K562 (cell line): Measurements from ENCODE around the gene PLCB4. TPM values are rescaled to one million over a fixed set of nuclear protein-coding genes. Genes with fewer than 3 reads are reported as not detected.

Source experiments
- ATAC-seq: fragments of 200-7000 bp; cut with Tn5 transposase; 3 replicates; pipeline ENCODE4 v1.9.1; 2020; ENCODE audit warnings: moderate library complexity
- BruUV-seq: library from RNA; stranded (reverse); fragments of 400-500 nt; replicated peaks from 2 replicates; lab custom pipeline; 2021; lab: Mats Ljungman, UMichigan
- CTCF ChIA-PET: fragments of 300-600 bp; formaldehyde crosslinking; extraction: SDS; loops from one replicate; lab custom pipeline; 2021; ENCODE audit warnings: low intra/inter-chr PET ratio; lab: Yijun Ruan, JAX
- POLR2A ChIA-PET: fragments of 300-600, 350-650 bp; sonication (Branson Sonifier 250); formaldehyde crosslinking; extraction: SDS; loops from one replicate; lab custom pipeline; 2021; ENCODE audit warnings: antibody characterized with exemption, inconsistent platforms; lab: Yijun Ruan, JAX
- DNase-seq, 4 experiments: peaks; one replicate each; pipeline versions ENCODE4 v3.0.0 to v3.0.0-alpha.2; 2011 to 2018; ENCODE audit warnings: low spot score in 3 of 4, mixed read lengths in 3 of 4; ENCODE audit errors: extremely low read depth in 1 of 4
- FAIRE-seq: peaks from 2 replicates; lab custom pipeline; 2011; peaks lifted over from hg19 to GRCh38; lab: Jason Lieb, UNC
- H2AFZ ChIP-seq: 2 replicates; pipeline ENCODE4 v1.6.0; 2011; ENCODE audit warnings: low read depth, low read length, control low read depth, inconsistent platforms
- H3K27ac ChIP-seq: fragments of 200-600 bp; 3 replicates; pipeline ENCODE4 v1.8.0; 2011; ENCODE audit warnings: low read depth, mild to moderate bottlenecking, control low read depth, inconsistent platforms, low read length, moderate library complexity, mixed read lengths; ENCODE audit errors: extremely low read depth
- H3K27me3 ChIP-seq, 2 experiments: fragments of 300-600 bp in 1 of 2; 2 replicates in 1 of 2; 3 replicates in 1 of 2; pipeline versions ENCODE4 v1.6.0 to v1.8.0; 2011; ENCODE audit warnings: inconsistent platforms in 2 of 2, low read length in 2 of 2, mild to moderate bottlenecking in 1 of 2, mixed read lengths in 1 of 2, moderate library complexity in 1 of 2; ENCODE audit not compliant: control insufficient read depth in 2 of 2, insufficient read depth in 2 of 2
- H3K36me3 ChIP-seq: fragments of 300-600 bp; 3 replicates; pipeline ENCODE4 v1.8.0; 2011; ENCODE audit warnings: mild to moderate bottlenecking, low read length, inconsistent platforms; ENCODE audit not compliant: control insufficient read depth, insufficient read depth
- H3K4me1 ChIP-seq, 2 experiments: fragments of 200-600 bp in 1 of 2; replicated peaks in 1 of 2; 2 replicates in 1 of 2; 3 replicates in 1 of 2; pipeline versions ENCODE4 v1.5.1 to v1.8.0; 2011; ENCODE audit warnings: inconsistent platforms in 2 of 2, low read length in 2 of 2, mild to moderate bottlenecking in 1 of 2, mixed read lengths in 1 of 2, moderate library complexity in 1 of 2; ENCODE audit not compliant: control insufficient read depth in 2 of 2, insufficient read depth in 2 of 2
- H3K4me2 ChIP-seq: 2 replicates; pipeline ENCODE4 v1.6.1; 2011; ENCODE audit warnings: low read length, control low read depth, inconsistent platforms, mixed read lengths; ENCODE audit not compliant: insufficient read depth
- H3K4me3 ChIP-seq: fragments of 200-600 bp; sonication (generic), shearing (Covaris generic); 2 replicates; pipeline ENCODE4 v1.5.1; 2016; ENCODE audit warnings: control low read depth, inconsistent platforms
- H3K79me2 ChIP-seq: fragments of 200-600 bp; 3 replicates; pipeline ENCODE4 v1.8.0; 2011; ENCODE audit warnings: low read length, inconsistent platforms; ENCODE audit not compliant: control insufficient read depth, insufficient read depth
- H3K9ac ChIP-seq, 2 experiments: 2 replicates each; pipeline versions ENCODE4 v1.6.0 to v1.6.1; 2011; ENCODE audit warnings: low read depth in 2 of 2, low read length in 2 of 2, control low read depth in 1 of 2, inconsistent platforms in 1 of 2, mild to moderate bottlenecking in 1 of 2, mixed read lengths in 1 of 2; ENCODE audit not compliant: insufficient read depth in 1 of 2
- H3K9me1 ChIP-seq: one replicate; pipeline ENCODE4 v1.6.0; 2011; ENCODE audit warnings: inconsistent platforms, mild to moderate bottlenecking, low read length, moderate library complexity; ENCODE audit not compliant: control insufficient read depth, insufficient read depth
- H3K9me3 ChIP-seq: replicated peaks from 2 replicates; pipeline ENCODE4 v1.5.1; 2011; ENCODE audit warnings: low read depth, low read length, inconsistent platforms; ENCODE audit not compliant: control insufficient read depth, insufficient read depth
- H4K20me1 ChIP-seq: replicated peaks from 2 replicates; pipeline ENCODE4 v1.6.1; 2011; ENCODE audit warnings: low read length, inconsistent platforms, mixed read lengths; ENCODE audit not compliant: control insufficient read depth, insufficient read depth
- CBFB ChIP-seq: sonication (generic); formaldehyde crosslinking; IDR thresholded peaks from 2 replicates; pipeline ENCODE4 v1.4.0; 2020; ENCODE audit warnings: mild to moderate bottlenecking, missing genetic modification reagents
- CBX5 ChIP-seq: IDR thresholded peaks from 2 replicates; pipeline ENCODE4 v1.6.1; 2014; ENCODE audit warnings: low read depth, borderline replicate concordance
- ETS2 ChIP-seq: IDR thresholded peaks from 2 replicates; pipeline ENCODE4 v1.6.1; 2016; ENCODE audit warnings: borderline replicate concordance, missing genetic modification characterization, mild to moderate bottlenecking, moderate library complexity, missing compliant biosample characterization; ENCODE audit not compliant: poor library complexity, severe bottlenecking
- HDAC3 ChIP-seq: fragments of 450-650 bp; IDR thresholded peaks from 2 replicates; pipeline ENCODE4 v1.6.1; 2018; ENCODE audit warnings: borderline replicate concordance, mild to moderate bottlenecking, moderate library complexity; ENCODE audit not compliant: partially characterized antibody
- KAT2B ChIP-seq: IDR thresholded peaks from one replicate; pipeline ENCODE4 v1.6.1; 2012; ENCODE audit warnings: low read depth, mild to moderate bottlenecking, control low read depth, inconsistent platforms, low read length, moderate library complexity
- MBD2 ChIP-seq: sonication (generic); IDR thresholded peaks from 2 replicates; pipeline ENCODE4 v1.6.1; 2016; ENCODE audit warnings: low read depth, borderline replicate concordance
- TFAM ChIP-seq: fragments of 250-450 bp; sonication (Bioruptor Pico); conservative IDR thresholded peaks from 2 replicates; pipeline ENCODE4 v1.5.0; 2021; ENCODE audit warnings: mild to moderate bottlenecking, moderate library complexity
- ZNF232 ChIP-seq: sonication (generic); formaldehyde crosslinking; IDR thresholded peaks from 2 replicates; pipeline ENCODE4 v1.8.0; 2022; ENCODE audit warnings: mild to moderate bottlenecking, missing genetic modification reagents
- ZNF311 ChIP-seq: fragments of 250-450 bp; sonication (Bioruptor Pico); IDR thresholded peaks from 2 replicates; pipeline ENCODE4 v1.4.0; 2020; ENCODE audit warnings: mild to moderate bottlenecking, moderate library complexity
- WGBS: fragments of 100-300 bp; shearing (Covaris generic); methylation state at CpG from one replicate; pipeline ENCODE4 v1.1.6; 2016; ENCODE audit warnings: low coverage, mixed read lengths; ENCODE audit not compliant: insufficient coverage; ENCODE audit errors: missing lambda C conversion rate; 5-methylcytosine and 5-hydroxymethylcytosine counted together
- in situ Hi-C: fragments of 300-500 bp; cut with MboI; formaldehyde crosslinking; loops from 4 replicates; pipeline ENCODE4 v1.15.0; 2018; ENCODE audit warnings: inconsistent platforms, mixed read lengths
- intact Hi-C: fragments of 100-400 bp; cut with micrococcal nuclease; formaldehyde crosslinking; loops from 2 replicates; pipeline ENCODE4 v1.14.2; 2022
- polyA plus RNA-seq, 8 experiments: library from polyadenylated mRNA; depleted of rRNA in 4 of 8; stranded (reverse) in 5 of 8; unstranded in 3 of 8; fragments of >200 nt; fragmentation: Nextera tagmentation in 2 of 8; fragmentation: Illumina TruSeq in 1 of 8; extraction: Ambion mirVana in 2 of 8; extraction: Trizol in 1 of 8; gene quantifications; 2 replicates each; pipeline versions ENCODE4 v1.2.1 to v1.2.3, GENCODE V29; 2011 to 2014; ENCODE audit warnings: inconsistent platforms in 1 of 8, missing spikeins in 1 of 8
- total RNA-seq, 7 experiments: library from RNA; depleted of rRNA in 6 of 7; stranded (reverse); fragments of >200 nt in 6 of 7; fragmentation: Illumina TruSeq in 2 of 7; extraction: Trizol in 2 of 7; gene quantifications; 2 replicates each; pipeline versions ENCODE4 v1.2.1 to v1.2.3, GENCODE V29; 2011 to 2021; ENCODE audit warnings: low replicate concordance in 1 of 7
- TF ChIP-seq, protein P1 (sequence below), 2 experiments: fragments of 450-650 bp; IDR thresholded peaks; 2 replicates each; pipeline ENCODE4 v1.6.1; 2016
- TF ChIP-seq, protein P2 (sequence below): fragments of 450-650 bp; formaldehyde crosslinking; IDR thresholded peaks from 2 replicates; pipeline ENCODE4 v1.4.0; 2020; ENCODE audit warnings: mild to moderate bottlenecking

Gene PLCB4
- total and polyA plus RNA-seq, 9 of the 15 experiments (the other 6 are each of a cell fraction or from before 2014, with no cell fraction given), result 0.20 to 2.9 (median 0.52) TPM

DNA sequence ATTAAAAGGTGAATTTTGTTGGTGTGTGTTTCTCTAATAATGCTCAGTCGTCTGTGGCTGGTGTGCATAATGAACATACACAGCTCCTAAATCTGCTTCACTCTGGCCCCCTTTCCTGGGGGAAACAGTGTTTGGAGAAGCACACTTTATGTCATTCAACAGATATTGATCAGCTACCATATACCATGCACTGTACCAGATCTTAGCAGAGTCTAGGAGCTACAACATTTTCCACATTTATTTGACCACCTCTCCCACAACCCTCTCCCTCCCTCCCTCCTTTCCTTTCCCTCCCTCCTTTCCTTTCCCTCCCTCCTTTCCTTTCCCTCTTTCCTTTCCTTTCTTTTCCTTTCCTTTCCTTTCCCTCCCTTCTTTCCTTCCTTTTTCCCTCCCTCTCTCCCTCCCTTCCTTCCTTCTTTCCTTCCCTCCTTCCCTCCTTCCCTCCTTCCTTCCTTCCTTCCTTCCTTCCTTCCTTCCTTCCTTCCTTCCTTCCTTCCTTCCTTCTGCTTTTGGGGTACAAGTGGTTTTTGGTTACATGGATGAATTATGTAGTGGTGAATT, 85.7 kb downstream of the PLCB4 start:
- no peaks in the 10 kb centered on the region for H3K36me3 ChIP-seq
- in situ Hi-C loops, result no loop called here
- FAIRE-seq, result no peak
- no peak for TF ChIP-seq CBFB (CRISPR knock-in tag)
- no peak for TF ChIP-seq MBD2
- TF ChIP-seq ETS2, result no peak
- TF ChIP-seq, protein P1, sequence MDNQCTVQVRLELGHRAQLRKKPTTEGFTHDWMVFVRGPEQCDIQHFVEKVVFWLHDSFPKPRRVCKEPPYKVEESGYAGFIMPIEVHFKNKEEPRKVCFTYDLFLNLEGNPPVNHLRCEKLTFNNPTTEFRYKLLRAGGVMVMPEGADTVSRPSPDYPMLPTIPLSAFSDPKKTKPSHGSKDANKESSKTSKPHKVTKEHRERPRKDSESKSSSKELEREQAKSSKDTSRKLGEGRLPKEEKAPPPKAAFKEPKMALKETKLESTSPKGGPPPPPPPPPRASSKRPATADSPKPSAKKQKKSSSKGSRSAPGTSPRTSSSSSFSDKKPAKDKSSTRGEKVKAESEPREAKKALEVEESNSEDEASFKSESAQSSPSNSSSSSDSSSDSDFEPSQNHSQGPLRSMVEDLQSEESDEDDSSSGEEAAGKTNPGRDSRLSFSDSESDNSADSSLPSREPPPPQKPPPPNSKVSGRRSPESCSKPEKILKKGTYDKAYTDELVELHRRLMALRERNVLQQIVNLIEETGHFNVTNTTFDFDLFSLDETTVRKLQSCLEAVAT (IDR thresholded peaks at IDR 0.05), result no peak
- TF ChIP-seq, protein P2, sequence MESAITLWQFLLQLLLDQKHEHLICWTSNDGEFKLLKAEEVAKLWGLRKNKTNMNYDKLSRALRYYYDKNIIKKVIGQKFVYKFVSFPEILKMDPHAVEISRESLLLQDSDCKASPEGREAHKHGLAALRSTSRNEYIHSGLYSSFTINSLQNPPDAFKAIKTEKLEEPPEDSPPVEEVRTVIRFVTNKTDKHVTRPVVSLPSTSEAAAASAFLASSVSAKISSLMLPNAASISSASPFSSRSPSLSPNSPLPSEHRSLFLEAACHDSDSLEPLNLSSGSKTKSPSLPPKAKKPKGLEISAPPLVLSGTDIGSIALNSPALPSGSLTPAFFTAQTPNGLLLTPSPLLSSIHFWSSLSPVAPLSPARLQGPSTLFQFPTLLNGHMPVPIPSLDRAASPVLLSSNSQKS (CRISPR knock-in tag), result no peak
- TF ChIP-seq TFAM (CRISPR knock-in tag), result no peak
- TF ChIP-seq KAT2B, result no peak
- TF ChIP-seq CBX5, result no peak
- no peak for TF ChIP-seq HDAC3
- TF ChIP-seq ZNF311 (CRISPR knock-in tag), result no peak
- TF ChIP-seq ZNF232 (CRISPR knock-in tag), result no peak
- TF ChIP-seq, all 486 proteins: peak for 0
- CTCF ChIA-PET, result no interaction called here
- H4K20me1 ChIP-seq, result no peaks in the 10 kb centered on the region
- 50% methylated on average over 1 of the region's 1 CpG for WGBS
- POLR2A ChIA-PET, result no interaction called here
- H3K27ac ChIP-seq, result no peak overlapping the region
- H3K4me3 ChIP-seq, result no peak overlapping the region
- BruUV-seq, result no TSS peak
- peaks cover 4% of the 10 kb centered on the region; the same call in 1 of the 2 replicates for H3K9me3 ChIP-seq
- peaks cover 0 to 6% of the 10 kb centered on the region in 2 experiments; a peak in 3 of 5 replicates for H3K4me1 ChIP-seq
- DNase-seq, result no peak
- H3K9ac ChIP-seq, result no peak overlapping the region
- intact Hi-C loops, result no loop called here
- no peak overlapping the region for H3K4me2 ChIP-seq
- no peak overlapping the region for H2AFZ ChIP-seq
- no peaks in the 10 kb centered on the region for H3K79me2 ChIP-seq
- ATAC-seq, result no peak
- H3K27me3 ChIP-seq, result no peaks in the 10 kb centered on the region
- H3K9me1 ChIP-seq, result no peaks in the 10 kb centered on the region
